BLaER1 treated with 17β-estradiol and CSF1 and Interleukin-3, amounts not matched to agents 10 nM and 100 nM (cell line): ENCODE data around the gene BCL6.

Source experiments
- H3K27ac ChIP-seq, 11 experiments: shearing (Covaris generic); formaldehyde crosslinking; 2 replicates each; pipeline ENCODE4 v1.8.1; 2022
- H3K27me3 ChIP-seq, 11 experiments: shearing (Covaris generic); formaldehyde crosslinking; 2 replicates each; pipeline ENCODE4 v1.8.1; 2022
- H3K36me3 ChIP-seq, 11 experiments: shearing (Covaris generic); formaldehyde crosslinking; 2 replicates each; pipeline ENCODE4 v1.8.1; 2022
- H3K4me1 ChIP-seq, 10 experiments: shearing (Covaris generic); formaldehyde crosslinking; 2 replicates each; pipeline ENCODE4 v1.8.1; 2022
- H3K4me2 ChIP-seq, 11 experiments: shearing (Covaris generic); formaldehyde crosslinking; 2 replicates each; pipeline ENCODE4 v1.8.1; 2022
- H3K4me3 ChIP-seq, 10 experiments: shearing (Covaris generic); formaldehyde crosslinking; 2 replicates each; pipeline ENCODE4 v1.8.1; 2022
- H3K9ac ChIP-seq, 11 experiments: shearing (Covaris generic); formaldehyde crosslinking; 2 replicates each; pipeline ENCODE4 v1.8.1; 2022
- H3K9me3 ChIP-seq, 11 experiments: shearing (Covaris generic); formaldehyde crosslinking; replicated peaks in 1 of 11; 2 replicates each; pipeline ENCODE4 v1.8.1; 2022
- H4K20me1 ChIP-seq, 11 experiments: shearing (Covaris generic); formaldehyde crosslinking; 2 replicates each; pipeline ENCODE4 v1.8.1; 2022
- Cebpa-rat ChIP-seq, 11 experiments: shearing (Covaris generic); IDR thresholded peaks; 2 replicates each; pipeline ENCODE4 v1.8.1; 2022

The BCL6 gene

DNA sequence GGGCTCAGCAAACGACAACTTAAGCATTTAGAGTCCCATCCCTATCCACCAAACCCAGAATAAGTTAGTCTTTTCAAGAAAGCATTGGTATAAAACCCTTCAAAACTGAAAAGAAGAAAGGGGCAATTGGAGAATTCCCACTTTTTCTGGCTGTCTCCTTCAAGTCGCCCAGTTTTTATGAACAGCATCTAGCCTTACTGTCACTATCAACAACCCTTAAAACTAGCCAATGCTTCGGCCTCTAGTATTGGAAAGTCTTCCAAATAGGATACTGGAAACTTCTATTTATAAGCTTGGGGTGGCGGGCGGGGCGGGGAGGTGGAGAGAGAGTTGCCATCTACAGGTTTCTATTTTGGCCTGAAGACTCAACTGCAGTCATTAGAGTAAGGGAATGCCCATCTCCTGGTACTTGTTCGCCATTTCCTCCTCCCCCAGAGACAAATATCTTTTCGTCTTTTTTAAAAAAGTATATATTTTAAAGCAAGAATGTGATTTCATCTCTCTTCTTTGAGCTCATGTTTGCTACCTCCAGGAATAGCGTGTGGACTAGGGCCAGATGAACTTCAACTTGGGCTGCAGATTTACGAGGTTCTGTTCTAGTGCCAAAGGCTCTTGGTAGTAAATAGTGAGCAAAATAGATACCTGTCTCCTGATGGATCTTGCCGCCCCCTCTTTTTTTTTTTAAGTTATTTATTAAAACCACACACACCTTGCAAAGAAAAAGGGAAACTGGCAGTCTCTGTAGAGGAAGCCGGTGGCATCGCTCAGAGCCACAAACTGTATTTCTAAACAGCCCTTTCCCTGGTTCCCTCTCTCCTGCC, 2.7 kb downstream of the BCL6 start:
- H4K20me1 ChIP-seq = peaks cover 0 to 35% (median 0%) of the 10 kb centered on the region in 11 experiments; a peak in 5 of 22 replicates
- H3K4me2 ChIP-seq = peak overlapping the region; percentile 89 to 99 (median 95)
- H3K27me3 ChIP-seq = no peaks in the 10 kb centered on the region
- peak overlapping the region; percentile 97 to 100 (median 99) for H3K27ac ChIP-seq
- H3K9ac ChIP-seq = peak overlapping the region; percentile 96 to 100 (median 99)
- no peaks in the 10 kb centered on the region for H3K9me3 ChIP-seq
- peaks cover 0 to 6% (median 0%) of the 10 kb centered on the region in 11 experiments; a peak in 2 of 22 replicates for H3K36me3 ChIP-seq
- peak overlapping the region; percentile 76 to 96 (median 88) for H3K4me3 ChIP-seq
- no peak for TF ChIP-seq Cebpa-rat (IDR thresholded peaks at IDR 0.05)
- peaks cover 16 to 40% (median 31%) of the 10 kb centered on the region in 10 experiments for H3K4me1 ChIP-seq

GRCh38 chr3:187741403-187742350, 3.6 kb downstream of the BCL6 start:
- Histone ChIP-seq H3K9me3 (no peaks in the 10 kb centered on the region), H3K36me3 (peaks cover 0 to 6% (median 0%) of the 10 kb centered on the region in 11 experiments; a peak in 2 of 22 replicates), H3K4me2 (peak overlapping the region; percentile 89 to 99 (median 95)), H3K27ac (peak overlapping the region; percentile 97 to 100 (median 99)), H3K27me3 (no peaks in the 10 kb centered on the region), H3K4me3 (peak overlapping the region; percentile 76 to 96 (median 88)), H4K20me1 (peaks cover 0 to 43% (median 3%) of the 10 kb centered on the region in 11 experiments; a peak in 10 of 22 replicates), H3K9ac (peak overlapping the region; percentile 96 to 100 (median 99)), H3K4me1 (peaks cover 15 to 41% (median 33%) of the 10 kb centered on the region in 10 experiments)
- no peak for TF ChIP-seq Cebpa-rat (IDR thresholded peaks at IDR 0.05)

DNA sequence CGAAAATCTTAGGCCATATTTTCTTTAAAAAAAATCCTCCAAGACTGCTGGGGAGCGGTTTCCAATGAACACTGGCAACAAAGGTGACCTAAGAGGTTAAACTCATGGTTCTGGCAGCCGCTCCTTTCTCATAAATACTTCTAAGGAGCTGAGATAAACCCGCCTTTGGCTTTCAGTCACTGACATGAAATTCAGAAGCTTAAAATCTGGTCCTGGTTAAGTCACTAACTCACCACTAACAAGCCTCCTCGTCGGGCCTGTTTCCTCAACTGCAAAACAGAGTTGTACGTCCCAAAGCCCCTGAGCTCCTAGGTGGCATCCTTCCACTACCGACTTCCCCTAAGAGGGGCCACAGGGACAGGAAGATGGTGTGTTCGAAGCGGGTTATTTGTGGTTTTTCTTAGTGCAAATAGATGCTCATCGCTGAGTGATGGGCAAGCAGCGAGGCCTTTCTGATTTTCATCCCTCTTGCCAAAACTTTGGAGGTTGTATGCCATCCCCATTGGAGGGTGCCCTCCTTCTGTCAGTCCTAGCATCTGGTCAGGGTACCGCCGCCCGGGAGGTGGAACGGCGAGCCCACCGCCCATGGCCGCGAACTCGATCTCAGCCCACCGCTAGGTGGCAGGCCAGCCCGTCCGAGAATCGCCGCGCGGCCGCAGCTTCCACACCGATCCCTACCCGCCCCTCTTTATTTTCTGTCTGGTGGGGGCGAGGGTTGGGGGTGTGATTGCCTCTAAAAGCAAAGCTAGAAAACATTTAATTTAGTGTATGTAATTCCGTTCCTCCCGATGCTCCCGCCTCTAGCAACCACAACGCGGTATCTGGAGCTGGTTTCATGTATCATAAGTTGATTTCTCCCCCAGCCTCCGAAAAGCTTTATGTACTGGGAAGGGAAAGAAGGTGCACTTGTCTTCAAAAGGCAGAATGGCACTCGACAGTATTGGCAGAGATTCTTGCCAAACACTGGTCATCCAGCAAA, 4.6 kb downstream of the BCL6 start:
- peaks cover 0 to 52% (median 12%) of the 10 kb centered on the region in 11 experiments; a peak in 14 of 22 replicates for H4K20me1 ChIP-seq
- peaks cover 24 to 51% (median 43%) of the 10 kb centered on the region in 10 experiments for H3K4me1 ChIP-seq
- H3K27me3 ChIP-seq = no peaks in the 10 kb centered on the region
- TF ChIP-seq Cebpa-rat (IDR thresholded peaks at IDR 0.05) = no peak
- peak overlapping the region; percentile 97 to 100 (median 99) for H3K27ac ChIP-seq
- H3K36me3 ChIP-seq = peaks cover 0 to 9% (median 0%) of the 10 kb centered on the region in 11 experiments; a peak in 2 of 22 replicates
- H3K9me3 ChIP-seq = no peaks in the 10 kb centered on the region
- peak overlapping the region; percentile 96 to 100 (median 99) for H3K9ac ChIP-seq
- H3K4me3 ChIP-seq = peak overlapping the region; percentile 76 to 96 (median 88)
- H3K4me2 ChIP-seq = peak overlapping the region; percentile 89 to 99 (median 95)

DNA sequence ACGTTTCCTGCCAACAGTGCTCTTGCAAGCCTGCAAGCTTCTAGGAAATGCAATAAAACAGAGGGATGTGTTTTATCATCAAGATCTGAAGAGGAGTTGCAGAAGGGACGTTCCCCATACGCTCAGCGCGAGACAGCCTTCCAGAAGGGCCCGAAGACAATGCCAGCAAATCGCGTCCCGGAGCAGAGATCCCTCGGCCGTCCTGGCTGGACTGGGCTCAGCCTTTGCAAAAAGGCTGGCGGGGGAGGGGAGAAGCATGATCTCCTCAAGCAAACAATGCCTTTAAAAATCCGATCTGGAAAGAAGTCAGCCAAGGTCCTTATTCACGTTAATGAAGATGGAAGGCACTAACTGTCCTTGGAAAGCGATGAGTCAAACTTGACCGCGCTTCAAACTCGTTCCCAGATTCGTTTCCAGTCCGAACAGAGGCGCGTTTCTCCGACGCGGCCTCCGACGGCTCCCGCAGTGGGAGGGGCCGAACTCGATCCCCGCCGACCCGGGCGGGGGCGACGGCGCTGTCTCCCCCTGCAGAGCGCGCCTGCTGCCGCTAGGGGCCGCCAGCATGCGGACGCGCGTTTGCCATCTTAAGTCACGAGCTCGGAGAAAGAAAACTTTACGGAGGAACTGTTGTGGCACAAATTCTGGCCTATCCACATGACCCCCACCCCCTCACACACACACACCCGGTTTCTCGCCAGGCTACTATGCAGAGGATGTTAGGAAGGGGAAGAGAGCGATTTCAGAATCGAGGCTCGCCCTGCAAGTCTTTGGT, 5.5 kb downstream of the BCL6 start:
- Histone ChIP-seq H3K27ac (peak overlapping the region; percentile 97 to 100 (median 99)), H3K4me3 (peak overlapping the region; percentile 76 to 96 (median 88)), H3K9ac (peak overlapping the region; percentile 96 to 100 (median 99)), H3K36me3 (peaks cover 0 to 12% (median 1%) of the 10 kb centered on the region in 11 experiments; a peak in 12 of 22 replicates), H4K20me1 (peaks cover 0 to 62% (median 20%) of the 10 kb centered on the region in 11 experiments; a peak in 15 of 22 replicates), H3K4me1 (peaks cover 34 to 61% (median 52%) of the 10 kb centered on the region in 10 experiments), H3K4me2 (peak overlapping the region; percentile 89 to 99 (median 95)), H3K27me3 (no peaks in the 10 kb centered on the region), H3K9me3 (no peaks in the 10 kb centered on the region)
- TF ChIP-seq Cebpa-rat (IDR thresholded peaks at IDR 0.05) = no peak

DNA sequence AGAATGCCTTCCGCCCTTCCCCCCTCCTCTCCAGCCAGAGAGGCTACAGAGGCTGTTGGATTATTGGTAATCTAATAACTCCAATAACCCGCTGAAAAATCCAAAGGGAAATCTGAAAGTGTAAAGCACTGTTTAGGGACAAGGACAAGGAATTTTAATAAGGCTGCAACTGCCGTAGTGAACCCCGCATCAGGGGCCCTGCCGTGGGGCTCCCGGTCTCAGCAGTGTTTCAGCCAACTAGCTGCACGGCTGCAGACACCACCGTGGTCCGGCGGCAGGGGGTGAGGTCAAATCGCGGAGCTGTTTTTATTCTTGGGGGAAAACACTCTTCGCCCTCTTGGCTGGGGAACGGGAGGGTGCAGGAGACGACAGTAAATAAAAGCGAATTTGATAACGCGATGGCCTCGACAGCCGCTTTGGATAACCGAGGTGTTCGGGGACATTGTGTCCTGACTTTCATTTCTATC, 6.1 kb downstream of the BCL6 start:
- peaks cover 4 to 18% (median 7%) of the 10 kb centered on the region in 11 experiments; a peak in 19 of 22 replicates for H3K36me3 ChIP-seq
- no peak for TF ChIP-seq Cebpa-rat (IDR thresholded peaks at IDR 0.05)
- H3K4me2 ChIP-seq = peak overlapping the region; percentile 89 to 99 (median 95)
- peaks cover 40 to 67% (median 58%) of the 10 kb centered on the region in 10 experiments for H3K4me1 ChIP-seq
- H3K9me3 ChIP-seq = no peaks in the 10 kb centered on the region
- peaks cover 0 to 68% (median 24%) of the 10 kb centered on the region in 11 experiments; a peak in 15 of 22 replicates for H4K20me1 ChIP-seq
- peak overlapping the region; percentile 97 to 100 (median 99) for H3K27ac ChIP-seq
- H3K4me3 ChIP-seq = peak overlapping the region; percentile 76 to 96 (median 88)
- H3K27me3 ChIP-seq = no peaks in the 10 kb centered on the region
- peak overlapping the region; percentile 96 to 100 (median 99) for H3K9ac ChIP-seq

DNA sequence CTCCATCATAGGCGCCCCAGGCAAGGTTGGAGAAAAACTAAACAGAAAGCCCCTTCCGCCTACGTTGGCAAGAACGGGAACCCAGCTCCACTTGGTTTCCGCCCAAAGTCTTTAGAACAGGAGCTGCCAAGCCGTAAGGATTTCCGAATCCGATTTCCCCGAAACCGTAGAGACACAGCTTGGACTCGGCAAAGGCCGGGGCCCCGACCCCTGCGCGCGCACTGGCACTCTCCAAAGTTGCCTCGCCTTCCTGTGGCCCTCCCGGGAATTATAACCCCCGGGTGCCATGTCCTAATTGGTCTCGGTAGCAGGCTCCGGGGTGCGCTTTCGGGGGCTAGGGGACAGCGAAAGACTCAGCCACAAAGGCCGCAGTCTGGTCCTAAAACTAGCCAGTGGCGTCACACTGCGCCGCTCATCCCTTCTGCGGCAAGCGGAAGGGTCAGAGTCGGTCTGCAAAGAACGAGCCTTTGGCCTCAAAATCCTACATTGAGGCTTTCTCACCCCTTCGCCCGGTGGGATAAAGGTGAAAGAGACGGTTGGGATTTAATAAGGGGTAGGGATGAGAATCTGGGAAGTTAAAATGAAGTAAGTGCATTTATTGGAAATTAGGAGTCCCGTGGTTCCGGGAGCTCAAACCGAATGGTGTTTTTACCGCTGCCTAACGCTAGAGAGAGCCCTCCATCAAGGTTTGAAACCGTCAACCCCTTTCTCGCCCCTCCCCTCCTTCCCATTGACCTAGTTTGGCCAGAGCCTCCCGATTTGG, 6.8 kb downstream of the BCL6 start:
- peak overlapping the region; percentile 97 to 100 (median 99) for H3K27ac ChIP-seq
- peak overlapping the region; percentile 76 to 96 (median 88) for H3K4me3 ChIP-seq
- H3K9me3 ChIP-seq = no peaks in the 10 kb centered on the region
- peak overlapping the region; percentile 89 to 99 (median 95) for H3K4me2 ChIP-seq
- peaks cover 10 to 25% (median 14%) of the 10 kb centered on the region in 11 experiments for H3K36me3 ChIP-seq
- H3K27me3 ChIP-seq = no peaks in the 10 kb centered on the region
- H4K20me1 ChIP-seq = peaks cover 0 to 71% (median 26%) of the 10 kb centered on the region in 11 experiments; a peak in 16 of 22 replicates
- H3K9ac ChIP-seq = peak overlapping the region; percentile 96 to 100 (median 99)
- peaks cover 45 to 73% (median 62%) of the 10 kb centered on the region in 10 experiments for H3K4me1 ChIP-seq
- TF ChIP-seq Cebpa-rat (IDR thresholded peaks at IDR 0.05) = no peak
